ENCODE measurements around the gene SP7.

SP7 gene

GRCh38 chr12:53279283-53279869 is 56.8 kb downstream of the SP7 start:
- DNase-seq (ENCODE audit: low spot score) (no peak), FAIRE-seq (no peak)

GRCh38 chr12:53277981-53278380 is 58.2 kb downstream of the SP7 start:
- DNase-seq (ENCODE audit: low spot score) (no peak), FAIRE-seq (no peak)
